GM12865 (cell line): ENCODE data around the gene MTIF3.

ENCODE experiments used
- DNase-seq: peaks from one replicate; pipeline ENCODE4 v3.0.0; 2010; ENCODE audit warnings: low read depth
- H3K4me3 ChIP-seq: 2 replicates; pipeline ENCODE4 v1.5.1; 2011; ENCODE audit warnings: mild to moderate bottlenecking, low read depth, low read length, control low read depth
- CTCF ChIP-seq: IDR thresholded peaks from 2 replicates; pipeline ENCODE4 v1.5.1; 2011; ENCODE audit warnings: low read length, control low read depth, low read depth, inconsistent platforms; ENCODE audit not compliant: insufficient read depth; ENCODE audit errors: missing control alignments

MTIF3 gene

GRCh38 chr13:27427641-27428040 is 22.7 kb downstream of the MTIF3 start:
- no peak for DNase-seq
- H3K4me3 ChIP-seq, result no peak overlapping the region
- TF ChIP-seq CTCF, result no peak

- peak; percentile 84 for DNase-seq
- peak overlapping the region; percentile 95 for H3K4me3 ChIP-seq
- TF ChIP-seq CTCF, result peak; percentile 28
These were observed 24.3 kb downstream of the MTIF3 start for GRCh38 chr13:27425918-27426630.

- H3K4me3 ChIP-seq, result peak overlapping the region; percentile 95
- DNase-seq, result peak; percentile 17
- TF ChIP-seq CTCF, result no peak
These were observed 25.0 kb downstream of the MTIF3 start for GRCh38 chr13:27425158-27425917.

GRCh38 chr13:27424246-27425157 is 25.9 kb downstream of the MTIF3 start, which contains the start of gene GTF3A:
GTF3A (plus strand) TSS chr13:27424619.
- DNase-seq, result peak; percentile 94
- H3K4me3 ChIP-seq, result peak within 1 kb of the TSS; percentile 95
- no peak for TF ChIP-seq CTCF

GRCh38 chr13:27423333-27423732 is 27.0 kb downstream of the MTIF3 start:
- no peak for DNase-seq
- TF ChIP-seq CTCF, result no peak
- no peak overlapping the region for H3K4me3 ChIP-seq

GRCh38 chr13:27421101-27421871 is 29.1 kb downstream of the MTIF3 start:
- H3K4me3 ChIP-seq, result no peak overlapping the region
- DNase-seq, result no peak
- TF ChIP-seq CTCF, result no peak
